Esophagus muscularis mucosa (tissue), 4 donors: ENCODE data around the gene EIF2A.

Experiments
- CTCF ChIP-seq, 3 experiments: fragments of 200-600 bp in 2 of 3; fragments of 450-650 bp in 1 of 3; sonication (generic) in 2 of 3; IDR thresholded peaks; one replicate each; pipeline ENCODE4 v1.5.1; 2017 to 2019; ENCODE audit warnings: antibody characterized with exemption in 3 of 3, mild to moderate bottlenecking in 2 of 3, moderate library complexity in 1 of 3
- EP300 ChIP-seq: sonication (generic); formaldehyde crosslinking; IDR thresholded peaks from one replicate; pipeline ENCODE4 v1.6.1; 2017; ENCODE audit warnings: antibody characterized with exemption
- POLR2A ChIP-seq: fragments of 450-650 bp; IDR thresholded peaks from one replicate; pipeline ENCODE4 v1.6.1; 2017; ENCODE audit warnings: antibody characterized with exemption, moderate library complexity, mild to moderate bottlenecking, low read depth
- POLR2AphosphoS5 ChIP-seq, 2 donors: sonication (generic); formaldehyde crosslinking; IDR thresholded peaks; one replicate each; pipeline ENCODE4 v1.6.1; 2017; ENCODE audit warnings: antibody characterized with exemption in 2 of 2

DNA sequence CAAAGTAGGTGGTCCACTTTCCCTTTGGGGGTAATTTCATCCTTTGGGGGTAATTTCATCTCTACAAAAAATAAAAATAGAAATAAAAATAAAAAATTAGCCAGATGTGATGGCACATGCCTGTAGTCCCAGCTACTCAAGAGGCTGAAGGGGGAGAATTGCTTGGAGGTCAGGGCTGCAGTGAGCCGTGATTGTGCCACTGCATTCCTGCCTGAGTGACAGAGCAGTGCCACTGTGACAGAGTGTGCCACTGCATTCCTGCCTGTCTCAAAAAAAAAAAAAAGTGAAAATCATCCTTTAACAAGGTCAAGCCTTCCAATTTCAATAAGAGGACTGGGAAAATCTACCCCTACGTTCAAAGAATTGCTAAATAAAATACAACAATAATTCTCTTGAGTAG lies 23.0 kb upstream of the EIF2A start:
- TF ChIP-seq EP300 (no peak), POLR2A (no peak), CTCF (IDR thresholded peaks at IDR 0.05) (no peak), POLR2AphosphoS5 (IDR thresholded peaks at IDR 0.05) (no peak)
